SK-MEL-5 (cell line): ENCODE measurements around the gene PSMB11. TPM values are rescaled to one million over a fixed set of nuclear protein-coding genes. Genes with fewer than 3 reads are reported as not detected.
"Not testable (repeated sequence)": the region's sequence is repeated elsewhere in the genome, so short reads cannot be mapped to it uniquely, and the experiment has no call there.

Experiments
- DNase-seq: peaks from one replicate; pipeline ENCODE4 v3.0.0-alpha.2; 2016; ENCODE audit warnings: low read depth, low spot score
- in situ Hi-C: cut with HindIII; loops from 2 replicates; pipeline ENCODE4 v1.10.0; 2016; ENCODE audit warnings: low sequenced_read_pairs, high pct_unique_total_duplicates, low pct_unique_long_range_greater_than_20kb
- polyA plus RNA-seq, 2 experiments: library from polyadenylated mRNA; depleted of rRNA; stranded (reverse); fragments of >200 nt; gene quantifications; 2 replicates each; pipeline ENCODE4 v1.2.3, GENCODE V29; 2015
- total RNA-seq: library from RNA; depleted of rRNA; stranded (reverse); fragments of >200 nt; shearing (Covaris generic); gene quantifications from 2 replicates; pipeline ENCODE4 v1.2.3, GENCODE V29; 2014; rRNA removed

PSMB11 gene, protein sequence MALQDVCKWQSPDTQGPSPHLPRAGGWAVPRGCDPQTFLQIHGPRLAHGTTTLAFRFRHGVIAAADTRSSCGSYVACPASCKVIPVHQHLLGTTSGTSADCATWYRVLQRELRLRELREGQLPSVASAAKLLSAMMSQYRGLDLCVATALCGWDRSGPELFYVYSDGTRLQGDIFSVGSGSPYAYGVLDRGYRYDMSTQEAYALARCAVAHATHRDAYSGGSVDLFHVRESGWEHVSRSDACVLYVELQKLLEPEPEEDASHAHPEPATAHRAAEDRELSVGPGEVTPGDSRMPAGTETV
- not detected in 2 replicates for total RNA-seq
- not detected in 2 replicates for polyA plus RNA-seq (2015; cell fraction: cytosol; rRNA removed)
- not detected in 2 replicates for polyA plus RNA-seq (2015; cell fraction: nucleus; rRNA removed)

GRCh38 chr14:23042162-23042965 lies at the start of gene PSMB11:
PSMB11 (plus strand) TSS chr14:23042212; CDS start chr14:23042226, 14 bp downstream.
- DNase-seq = no peak
- in situ Hi-C loops = no loop called here

DNA sequence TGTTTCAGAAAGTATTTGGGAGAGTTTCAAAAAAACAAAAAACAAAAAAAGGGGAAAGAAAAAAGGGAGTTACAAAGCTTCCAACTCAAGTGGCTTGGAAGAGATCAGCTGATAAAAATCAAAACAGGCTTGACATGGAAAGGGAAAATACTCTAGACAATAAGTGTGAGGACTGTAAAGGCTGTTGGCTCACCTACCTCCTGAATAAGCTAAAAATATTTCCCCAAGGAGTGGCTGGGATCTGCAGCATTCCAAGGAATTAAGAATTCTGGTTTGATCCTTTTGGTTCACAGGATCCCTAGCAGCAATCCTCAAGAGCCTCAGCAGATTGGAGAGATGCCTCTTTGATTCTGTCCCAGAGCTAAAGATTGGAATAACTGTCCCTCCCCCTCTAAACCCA lies 48.5 kb upstream of the PSMB11 start:
- in situ Hi-C loops = no loop called here
- no peak for DNase-seq

- in situ Hi-C loops = no loop called here
- peak; percentile 62 for DNase-seq
Observed at GRCh38 chr14:22994762-22995275, 47.2 kb upstream of the PSMB11 start.

DNA sequence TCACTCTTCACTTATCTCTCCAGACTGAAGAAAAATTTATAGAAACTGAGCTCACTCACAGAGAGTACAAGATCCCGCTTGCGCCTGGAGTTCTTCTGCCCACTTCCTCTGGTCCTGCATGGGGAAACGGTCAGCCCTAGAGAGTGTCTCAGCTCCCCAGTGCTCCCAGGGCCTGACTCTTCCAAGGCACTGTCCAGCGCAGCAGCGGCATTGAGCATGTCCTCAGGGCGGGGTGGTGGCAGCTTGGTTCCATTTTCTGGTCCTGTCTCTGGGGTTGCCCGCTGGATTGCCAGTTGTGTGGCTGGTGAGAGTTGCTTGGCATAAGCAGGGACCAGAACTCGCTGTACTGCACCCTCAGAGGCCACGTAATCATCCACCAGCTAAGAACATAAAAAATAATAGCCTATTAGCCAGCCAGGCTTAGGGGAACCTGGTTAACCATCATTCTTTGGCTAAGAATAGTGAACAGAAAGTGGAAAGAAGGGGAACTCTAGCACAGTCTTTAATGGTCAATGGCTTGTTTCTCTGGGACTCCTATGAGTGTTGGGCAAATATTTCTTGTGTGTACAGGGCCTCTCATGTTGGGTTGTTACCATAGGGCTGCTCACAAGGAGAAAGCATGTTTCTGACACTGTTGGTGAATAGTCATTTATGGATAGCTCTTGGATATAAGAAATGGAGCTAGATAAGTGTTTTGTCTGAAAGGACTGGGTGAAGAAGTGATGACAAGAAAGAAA lies 46.0 kb upstream of the PSMB11 start:
- no peak for DNase-seq
- in situ Hi-C loops = no loop called here

- DNase-seq = no peak
- in situ Hi-C loops = no loop called here
Observed at GRCh38 chr14:22996768-22997654, 45.0 kb upstream of the PSMB11 start.

DNA sequence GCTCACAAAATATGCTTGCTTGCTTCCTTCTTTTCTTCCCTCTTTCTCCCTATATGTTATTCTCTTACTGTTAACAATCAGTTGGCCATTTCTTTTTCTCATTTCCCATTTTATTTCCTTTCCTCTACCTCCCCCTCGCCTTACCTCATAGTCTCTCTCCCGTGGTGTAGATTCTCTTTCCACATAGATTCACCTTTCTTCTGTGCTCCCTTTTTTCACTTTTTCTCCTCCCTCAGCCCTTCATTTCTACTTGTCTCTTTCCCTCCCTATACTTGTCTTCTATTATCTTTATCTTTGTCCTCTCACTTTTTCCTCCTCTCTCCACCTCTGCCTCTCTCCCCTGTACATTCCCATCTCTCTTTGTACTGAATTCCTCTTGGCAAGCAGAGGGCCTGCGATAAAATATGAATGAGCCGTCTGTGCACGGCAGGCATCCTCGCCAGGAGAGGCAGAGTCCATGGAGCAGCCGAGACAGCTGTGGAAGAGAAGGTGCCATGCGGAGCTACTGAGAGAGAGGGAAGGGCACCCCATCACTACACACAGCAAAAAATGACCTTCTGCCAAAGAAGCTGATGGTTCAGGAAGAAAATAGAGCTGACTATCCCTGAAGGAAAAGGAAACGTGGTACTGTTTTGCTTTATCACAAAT lies 44.2 kb upstream of the PSMB11 start:
- no peak for DNase-seq
- in situ Hi-C loops = no loop called here

GRCh38 chr14:22998329-22999012 lies 43.5 kb upstream of the PSMB11 start:
- in situ Hi-C loops = no loop called here

DNA sequence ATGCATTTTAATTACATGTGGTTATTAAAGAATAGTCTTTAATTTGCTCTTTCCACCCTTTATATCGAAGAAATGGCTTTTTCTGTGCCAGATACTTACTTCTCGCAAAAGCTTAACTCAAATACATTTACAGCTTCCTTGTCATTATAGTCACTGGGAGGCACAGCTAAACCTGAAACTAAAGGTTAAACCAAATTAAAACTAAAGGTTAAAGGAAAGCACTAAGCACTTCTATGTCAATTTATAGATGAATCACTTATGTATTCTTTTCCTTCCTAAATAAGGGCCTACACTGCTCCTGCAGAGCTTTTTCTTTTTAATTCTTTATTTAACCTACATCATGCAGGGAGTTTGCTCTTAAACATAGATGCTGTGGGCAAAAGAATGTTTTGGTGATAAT lies 41.2 kb upstream of the PSMB11 start:
- in situ Hi-C loops = no loop called here
- DNase-seq = no peak

More at GRCh38 chr14:22998329-22999012, 43.5 kb upstream of the PSMB11 start:
- DNase-seq = no peak

DNA sequence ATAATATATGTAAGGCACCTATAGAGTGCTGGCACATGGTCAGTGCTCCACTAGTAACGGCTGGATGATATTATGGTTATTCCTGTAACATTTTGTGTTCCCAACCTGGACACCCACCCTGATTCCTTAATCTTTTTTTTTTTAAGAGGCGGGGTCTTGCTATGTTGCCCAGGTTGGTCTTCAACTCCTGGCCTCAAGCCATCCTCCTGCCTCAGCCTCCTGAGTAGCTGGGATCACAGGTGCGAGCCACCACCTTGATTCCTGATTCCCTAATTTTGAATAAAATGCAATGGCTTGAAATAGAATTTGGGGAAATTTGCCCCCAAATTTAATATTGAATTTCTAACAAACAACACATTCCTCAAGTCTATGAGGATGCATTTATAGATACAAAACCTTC lies 39.4 kb upstream of the PSMB11 start:
- in situ Hi-C loops = no loop called here
- DNase-seq = no peak

- in situ Hi-C loops = not testable (repeated sequence)
Observed at GRCh38 chr14:23004274-23004673, 37.7 kb upstream of the PSMB11 start.

GRCh38 chr14:23005451-23006187 lies 36.4 kb upstream of the PSMB11 start:
- no peak for DNase-seq
- in situ Hi-C loops = no loop called here

More at GRCh38 chr14:23004274-23004673, 37.7 kb upstream of the PSMB11 start:
- DNase-seq = not testable (repeated sequence)

DNA sequence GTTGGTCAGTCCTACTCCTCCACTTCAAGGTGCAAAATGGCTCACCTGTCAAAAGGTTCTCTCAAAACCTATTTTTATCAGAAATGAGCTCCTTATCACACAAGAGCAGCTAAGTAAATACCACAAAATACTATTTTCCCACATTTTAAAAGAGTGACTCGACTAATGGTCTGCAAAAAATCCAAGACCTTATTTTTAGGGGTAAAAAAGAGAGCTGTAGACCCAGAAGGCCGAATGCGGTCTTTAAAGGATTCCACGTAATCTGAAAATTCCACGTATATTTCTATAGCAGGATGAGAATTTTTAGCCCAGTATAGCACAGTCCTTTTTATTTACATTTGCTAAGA lies 35.9 kb upstream of the PSMB11 start:
- in situ Hi-C loops = no loop called here

DNA sequence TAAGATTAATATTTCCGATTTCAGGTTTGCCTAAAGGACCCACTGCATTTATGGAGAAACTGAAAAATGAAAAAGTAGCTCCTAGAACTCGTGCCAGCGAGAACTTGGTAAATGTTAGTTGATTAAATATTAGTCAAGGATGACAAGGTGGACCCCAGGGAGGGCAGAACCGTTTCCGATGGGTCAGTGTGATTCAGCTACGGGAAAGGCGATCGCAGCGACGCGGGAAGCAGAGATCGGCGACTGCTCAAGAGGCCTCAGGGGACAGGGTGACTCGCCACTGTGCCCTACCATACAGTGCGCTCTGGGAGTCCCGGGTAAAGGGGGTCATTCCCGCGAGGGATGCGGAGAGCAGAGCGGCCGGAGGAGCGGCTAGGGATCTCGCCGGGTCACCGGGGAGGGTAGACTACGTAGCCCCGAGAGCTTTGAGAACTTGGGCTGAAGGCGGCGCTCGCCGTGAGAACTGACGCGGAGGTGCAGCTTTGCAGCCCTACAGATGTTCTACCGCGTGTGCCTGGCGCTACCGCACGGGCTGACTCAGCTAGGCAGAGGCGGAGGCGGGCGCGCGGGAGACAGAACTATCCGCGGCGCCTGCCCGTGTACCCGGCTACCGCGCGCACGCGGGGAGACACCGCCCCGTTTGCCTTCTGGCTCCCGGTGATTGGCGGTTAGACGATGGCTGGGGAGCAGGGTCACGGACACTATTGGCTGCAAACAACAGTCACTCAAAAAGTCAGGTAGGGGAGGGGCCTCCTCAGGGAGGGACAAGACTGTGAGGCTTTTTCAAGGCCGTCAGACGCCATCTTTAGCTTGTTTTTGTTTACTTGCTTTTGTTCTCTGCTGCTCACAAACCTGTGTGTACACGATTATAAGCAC lies 35.2 kb upstream of the PSMB11 start:
- in situ Hi-C loops = no loop called here
- DNase-seq = peak; percentile 97

More for the DNA sequence above, 35.9 kb upstream of the PSMB11 start:
- no peak for DNase-seq

DNA sequence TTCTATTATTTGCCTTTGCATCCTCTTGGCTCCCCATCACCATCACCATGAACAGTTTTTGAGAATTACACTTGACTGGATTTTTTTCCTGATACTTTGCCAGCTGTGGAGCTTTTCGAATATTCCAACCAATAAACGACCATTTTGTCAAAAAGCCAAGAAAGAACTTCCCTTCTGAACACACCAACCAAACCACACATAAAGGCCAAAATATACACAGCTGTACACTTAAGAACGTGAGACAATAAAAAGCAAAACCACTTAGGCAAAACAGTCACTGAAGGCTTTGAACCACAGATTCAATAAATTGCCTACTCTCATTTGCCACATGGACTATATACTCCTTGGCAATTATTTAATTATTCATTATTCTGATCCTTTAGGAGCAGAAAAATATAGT lies 33.2 kb upstream of the PSMB11 start:
- no peak for DNase-seq
- in situ Hi-C loops = no loop called here
